ACC112 (cell line): Measurements from ENCODE around the gene SULT2B1.

Experiments
- H2AFZ ChIP-seq: fragments of 200-600 bp; sonication (generic); one replicate; pipeline ENCODE4 v1.6.0; 2017; ENCODE audit warnings: antibody characterized with exemption, low read length; ENCODE audit not compliant: unreplicated experiment
- H3K27ac ChIP-seq: fragments of 200-600 bp; sonication (generic); 2 replicates; pipeline ENCODE4 v1.5.1; 2014; ENCODE audit warnings: low read depth, mild to moderate bottlenecking, antibody characterized with exemption, low read length, moderate library complexity
- H3K27me3 ChIP-seq: fragments of 200-600 bp; sonication (generic); 2 replicates; pipeline ENCODE4 v1.6.1; 2014; ENCODE audit warnings: mild to moderate bottlenecking, antibody characterized with exemption, low read length, moderate library complexity, mixed read lengths; ENCODE audit not compliant: insufficient read depth
- H3K36me3 ChIP-seq: fragments of 200-600 bp; sonication (generic); 2 replicates; pipeline ENCODE4 v1.6.1; 2016; ENCODE audit warnings: mild to moderate bottlenecking, antibody characterized with exemption, low read length, moderate library complexity, mixed read lengths; ENCODE audit not compliant: insufficient read depth
- H3K4me1 ChIP-seq: fragments of 200-600 bp; sonication (generic); one replicate; pipeline ENCODE4 v1.6.1; 2016; ENCODE audit warnings: low read length, mixed read lengths; ENCODE audit not compliant: insufficient read depth, unreplicated experiment, control insufficient read depth
- H3K4me3 ChIP-seq: fragments of 200-600 bp; sonication (generic); 2 replicates; pipeline ENCODE4 v1.5.1; 2014; ENCODE audit warnings: mild to moderate bottlenecking, low read depth, low read length
- H3K79me2 ChIP-seq: fragments of 200-600 bp; sonication (generic); one replicate; pipeline ENCODE4 v1.6.0; 2016; ENCODE audit warnings: low read length; ENCODE audit not compliant: control insufficient read depth, unreplicated experiment, insufficient read depth

Gene SULT2B1

DNA sequence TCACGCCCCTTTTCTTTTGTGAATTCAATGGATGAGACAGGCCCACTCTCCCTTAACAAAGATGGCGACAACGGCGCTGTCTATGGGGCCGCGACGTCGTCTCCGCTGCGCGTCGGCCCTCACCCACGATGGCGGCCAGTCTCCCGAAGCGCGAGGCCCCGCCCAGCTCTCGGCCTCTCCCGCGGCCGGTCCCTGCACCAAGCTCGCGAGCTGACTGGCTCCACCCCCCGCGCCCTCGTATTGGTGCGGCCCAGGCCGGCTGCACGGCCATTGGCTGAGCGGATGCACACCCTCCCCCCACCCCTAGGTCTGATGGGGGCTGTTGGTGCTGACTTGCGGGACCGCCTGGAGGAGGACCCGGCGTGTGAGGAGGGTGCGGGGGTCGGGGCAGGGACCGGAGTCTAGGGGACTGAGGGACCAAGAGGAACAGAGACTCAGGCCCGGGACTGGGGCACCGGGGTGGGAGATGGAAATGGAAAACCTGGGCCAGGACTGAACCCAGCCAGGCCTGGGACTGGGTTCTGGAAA is 72.2 kb downstream of the SULT2B1 start:
- H3K27ac ChIP-seq = peak overlapping the region; percentile 53; the same call in 1 of the 2 replicates
- no peaks in the 10 kb centered on the region for H3K36me3 ChIP-seq
- H3K79me2 ChIP-seq = peaks cover 12% of the 10 kb centered on the region
- no peak overlapping the region for H2AFZ ChIP-seq
- peak overlapping the region; percentile 74 for H3K4me3 ChIP-seq
- H3K27me3 ChIP-seq = no peaks in the 10 kb centered on the region
- H3K4me1 ChIP-seq = peaks cover 12% of the 10 kb centered on the region

DNA sequence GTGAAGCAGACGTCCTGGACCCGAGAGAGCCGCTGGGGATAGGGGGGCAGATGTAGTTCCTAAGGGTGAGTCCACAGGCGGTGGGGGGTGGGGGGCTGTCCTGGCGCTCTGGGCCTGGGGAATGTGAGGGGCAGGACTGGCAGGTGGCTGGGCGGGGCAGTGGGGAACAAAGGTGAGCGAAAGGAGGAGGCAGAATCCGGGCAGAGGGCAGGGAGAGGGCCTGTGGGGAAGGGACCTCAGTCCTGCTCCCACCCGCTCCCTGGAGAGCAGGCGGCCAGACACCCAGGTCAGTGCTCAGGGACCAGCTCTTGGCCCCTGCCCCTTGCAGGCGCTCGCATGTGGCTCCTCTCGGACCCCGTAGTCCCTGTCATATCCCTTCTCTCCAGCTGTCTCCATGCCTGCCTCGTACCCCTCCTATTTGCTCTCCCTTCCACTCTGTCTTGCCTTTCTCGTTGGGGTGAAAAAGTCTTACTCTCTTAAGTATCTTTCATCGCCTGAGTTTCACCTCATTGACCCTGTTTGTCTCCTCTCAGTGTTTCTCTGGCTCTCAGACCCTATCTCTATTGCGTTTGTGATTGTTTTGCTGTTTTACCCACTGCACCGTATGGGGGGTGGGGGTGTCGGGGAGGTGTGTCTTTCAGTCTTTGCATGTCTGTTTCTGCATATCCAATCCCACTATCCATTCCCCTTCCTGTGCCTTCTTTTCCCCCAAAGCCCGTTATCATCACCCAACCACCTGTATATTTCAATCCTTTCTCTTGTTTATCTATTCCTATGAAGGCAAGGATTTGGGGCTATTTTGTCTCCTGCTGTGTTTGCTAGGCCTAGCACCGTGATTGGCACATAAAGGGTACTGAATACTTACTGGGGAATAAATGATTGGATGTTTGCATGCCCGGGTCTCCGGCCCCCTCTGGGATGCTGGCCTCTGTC is 73.1 kb downstream of the SULT2B1 start:
- Histone ChIP-seq H3K79me2 (peaks cover 6% of the 10 kb centered on the region), H3K4me1 (peaks cover 11% of the 10 kb centered on the region), H3K27ac (no peak overlapping the region), H3K36me3 (no peaks in the 10 kb centered on the region), H2AFZ (no peak overlapping the region), H3K4me3 (no peak overlapping the region), H3K27me3 (no peaks in the 10 kb centered on the region)

DNA sequence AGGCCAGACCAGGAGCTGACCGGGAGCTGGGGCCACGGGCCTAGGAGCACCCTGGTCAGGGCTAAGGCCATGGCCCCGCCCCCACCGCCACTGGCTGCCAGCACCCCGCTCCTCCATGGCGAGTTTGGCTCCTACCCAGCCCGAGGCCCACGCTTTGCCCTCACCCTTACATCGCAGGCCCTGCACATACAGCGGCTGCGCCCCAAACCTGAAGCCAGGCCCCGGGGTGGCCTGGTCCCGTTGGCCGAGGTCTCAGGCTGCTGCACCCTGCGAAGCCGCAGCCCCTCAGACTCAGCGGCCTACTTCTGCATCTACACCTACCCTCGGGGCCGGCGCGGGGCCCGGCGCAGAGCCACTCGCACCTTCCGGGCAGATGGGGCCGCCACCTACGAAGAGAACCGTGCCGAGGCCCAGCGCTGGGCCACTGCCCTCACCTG is 73.9 kb downstream of the SULT2B1 start:
- Histone ChIP-seq H3K4me3 (no peak overlapping the region), H3K79me2 (peaks cover 3% of the 10 kb centered on the region), H3K36me3 (no peaks in the 10 kb centered on the region), H2AFZ (no peak overlapping the region), H3K4me1 (peaks cover 7% of the 10 kb centered on the region), H3K27me3 (no peaks in the 10 kb centered on the region), H3K27ac (no peak overlapping the region)

DNA sequence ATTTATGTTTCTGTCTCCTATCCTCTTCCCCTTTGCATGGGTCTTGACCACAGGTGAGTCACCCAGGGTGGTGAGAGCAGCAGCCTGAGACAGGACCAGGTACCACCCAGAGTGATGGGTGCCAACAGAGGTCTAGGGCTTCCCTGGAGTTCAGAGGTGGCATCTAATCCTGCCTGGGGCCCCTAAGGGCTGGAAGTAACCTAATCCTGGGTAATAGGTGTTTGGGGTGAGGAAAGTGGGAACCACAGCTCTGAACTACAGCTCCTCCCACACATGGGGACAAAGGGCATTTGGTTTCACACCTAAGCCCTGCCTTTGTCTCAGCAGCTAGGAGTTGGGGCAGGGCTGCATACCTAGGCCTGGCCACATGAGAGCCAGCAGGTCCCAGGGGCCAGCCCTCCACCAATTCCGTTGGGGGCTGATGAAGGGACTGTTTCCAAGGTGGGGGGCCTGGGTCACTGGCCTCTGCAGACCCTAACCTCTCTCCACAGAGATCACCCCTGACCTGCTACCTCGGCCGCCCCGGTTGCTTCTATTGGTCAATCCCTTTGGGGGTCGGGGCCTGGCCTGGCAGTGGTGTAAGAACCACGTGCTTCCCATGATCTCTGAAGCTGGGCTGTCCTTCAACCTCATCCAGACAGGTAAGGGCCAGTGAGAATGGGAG is 75.4 kb downstream of the SULT2B1 start:
- Histone ChIP-seq H3K27ac (no peak overlapping the region), H3K36me3 (no peaks in the 10 kb centered on the region), H3K27me3 (no peaks in the 10 kb centered on the region)

DNA sequence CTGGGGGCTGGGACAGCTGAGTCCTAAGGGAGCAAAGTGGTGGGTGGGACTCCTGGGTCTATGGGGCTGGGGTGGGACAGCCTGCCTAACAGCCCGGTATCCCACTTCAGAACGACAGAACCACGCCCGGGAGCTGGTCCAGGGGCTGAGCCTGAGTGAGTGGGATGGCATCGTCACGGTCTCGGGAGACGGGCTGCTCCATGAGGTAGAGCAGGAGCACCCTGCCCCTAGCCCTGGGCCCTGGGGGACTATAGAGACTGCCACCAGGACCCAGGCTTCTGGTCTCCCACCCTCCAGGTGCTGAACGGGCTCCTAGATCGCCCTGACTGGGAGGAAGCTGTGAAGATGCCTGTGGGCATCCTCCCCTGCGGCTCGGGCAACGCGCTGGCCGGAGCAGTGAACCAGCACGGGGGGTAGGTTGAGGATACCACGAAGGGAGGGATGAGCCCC is 75.9 kb downstream of the SULT2B1 start:
- Histone ChIP-seq H3K4me1 (peaks cover 12% of the 10 kb centered on the region), H3K4me3 (no peak overlapping the region), H2AFZ (no peak overlapping the region), H3K27me3 (no peaks in the 10 kb centered on the region), H3K27ac (no peak overlapping the region), H3K36me3 (no peaks in the 10 kb centered on the region), H3K79me2 (no peaks in the 10 kb centered on the region)

More for the DNA sequence above, 75.4 kb downstream of the SULT2B1 start:
- Histone ChIP-seq H3K79me2 (peaks cover 2% of the 10 kb centered on the region), H2AFZ (no peak overlapping the region), H3K4me3 (no peak overlapping the region), H3K4me1 (peaks cover 7% of the 10 kb centered on the region)

DNA sequence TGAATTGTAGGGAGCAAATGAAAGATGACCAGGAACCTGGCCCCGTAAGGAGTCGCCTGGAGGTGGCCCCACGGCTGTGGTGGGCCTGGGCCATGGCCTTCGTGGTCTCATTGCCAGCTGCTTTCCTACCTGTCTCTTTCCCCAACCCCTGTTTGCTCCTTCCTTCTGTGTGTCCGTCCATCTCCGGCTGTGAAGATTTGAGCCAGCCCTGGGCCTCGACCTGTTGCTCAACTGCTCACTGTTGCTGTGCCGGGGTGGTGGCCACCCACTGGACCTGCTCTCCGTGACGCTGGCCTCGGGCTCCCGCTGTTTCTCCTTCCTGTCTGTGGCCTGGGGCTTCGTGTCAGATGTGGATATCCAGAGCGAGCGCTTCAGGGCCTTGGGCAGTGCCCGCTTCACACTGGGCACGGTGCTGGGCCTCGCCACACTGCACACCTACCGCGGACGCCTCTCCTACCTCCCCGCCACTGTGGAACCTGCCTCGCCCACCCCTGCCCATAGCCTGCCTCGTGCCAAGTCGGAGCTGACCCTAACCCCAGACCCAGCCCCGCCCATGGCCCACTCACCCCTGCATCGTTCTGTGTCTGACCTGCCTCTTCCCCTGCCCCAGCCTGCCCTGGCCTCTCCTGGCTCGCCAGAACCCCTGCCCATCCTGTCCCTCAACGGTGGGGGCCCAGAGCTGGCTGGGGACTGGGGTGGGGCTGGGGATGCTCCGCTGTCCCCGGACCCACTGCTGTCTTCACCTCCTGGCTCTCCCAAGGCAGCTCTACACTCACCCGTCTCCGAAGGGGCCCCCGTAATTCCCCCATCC is 76.7 kb downstream of the SULT2B1 start:
- Histone ChIP-seq H3K79me2 (no peaks in the 10 kb centered on the region), H3K4me1 (peaks cover 13% of the 10 kb centered on the region), H3K27me3 (no peaks in the 10 kb centered on the region), H3K27ac (no peak overlapping the region), H2AFZ (no peak overlapping the region), H3K4me3 (no peak overlapping the region), H3K36me3 (no peaks in the 10 kb centered on the region)

DNA sequence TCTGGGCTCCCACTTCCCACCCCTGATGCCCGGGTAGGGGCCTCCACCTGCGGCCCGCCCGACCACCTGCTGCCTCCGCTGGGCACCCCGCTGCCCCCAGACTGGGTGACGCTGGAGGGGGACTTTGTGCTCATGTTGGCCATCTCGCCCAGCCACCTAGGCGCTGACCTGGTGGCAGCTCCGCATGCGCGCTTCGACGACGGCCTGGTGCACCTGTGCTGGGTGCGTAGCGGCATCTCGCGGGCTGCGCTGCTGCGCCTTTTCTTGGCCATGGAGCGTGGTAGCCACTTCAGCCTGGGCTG is 77.3 kb downstream of the SULT2B1 start:
- Histone ChIP-seq H3K27ac (no peak overlapping the region), H3K36me3 (no peaks in the 10 kb centered on the region), H3K4me1 (peaks cover 17% of the 10 kb centered on the region), H3K79me2 (no peaks in the 10 kb centered on the region), H2AFZ (no peak overlapping the region), H3K27me3 (no peaks in the 10 kb centered on the region), H3K4me3 (no peak overlapping the region)

DNA sequence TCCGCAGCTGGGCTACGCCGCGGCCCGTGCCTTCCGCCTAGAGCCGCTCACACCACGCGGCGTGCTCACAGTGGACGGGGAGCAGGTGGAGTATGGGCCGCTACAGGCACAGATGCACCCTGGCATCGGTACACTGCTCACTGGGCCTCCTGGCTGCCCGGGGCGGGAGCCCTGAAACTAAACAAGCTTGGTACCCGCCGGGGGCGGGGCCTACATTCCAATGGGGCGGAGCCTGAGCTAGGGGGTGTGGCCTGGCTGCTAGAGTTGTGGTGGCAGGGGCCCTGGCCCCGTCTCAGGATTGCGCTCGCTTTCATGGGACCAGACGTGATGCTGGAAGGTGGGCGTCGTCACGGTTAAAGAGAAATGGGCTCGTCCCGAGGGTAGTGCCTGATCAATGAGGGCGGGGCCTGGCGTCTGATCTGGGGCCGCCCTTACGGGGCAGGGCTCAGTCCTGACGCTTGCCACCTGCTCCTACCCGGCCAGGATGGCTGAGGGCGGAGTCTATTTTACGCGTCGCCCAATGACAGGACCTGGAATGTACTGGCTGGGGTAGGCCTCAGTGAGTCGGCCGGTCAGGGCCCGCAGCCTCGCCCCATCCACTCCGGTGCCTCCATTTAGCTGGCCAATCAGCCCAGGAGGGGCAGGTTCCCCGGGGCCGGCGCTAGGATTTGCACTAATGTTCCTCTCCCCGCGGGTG is 77.8 kb downstream of the SULT2B1 start:
- H3K4me1 ChIP-seq = peaks cover 20% of the 10 kb centered on the region
- H2AFZ ChIP-seq = no peak overlapping the region
- H3K36me3 ChIP-seq = no peaks in the 10 kb centered on the region
- no peak overlapping the region for H3K4me3 ChIP-seq
- H3K27me3 ChIP-seq = no peaks in the 10 kb centered on the region
- no peaks in the 10 kb centered on the region for H3K79me2 ChIP-seq
- H3K27ac ChIP-seq = no peak overlapping the region

DNA sequence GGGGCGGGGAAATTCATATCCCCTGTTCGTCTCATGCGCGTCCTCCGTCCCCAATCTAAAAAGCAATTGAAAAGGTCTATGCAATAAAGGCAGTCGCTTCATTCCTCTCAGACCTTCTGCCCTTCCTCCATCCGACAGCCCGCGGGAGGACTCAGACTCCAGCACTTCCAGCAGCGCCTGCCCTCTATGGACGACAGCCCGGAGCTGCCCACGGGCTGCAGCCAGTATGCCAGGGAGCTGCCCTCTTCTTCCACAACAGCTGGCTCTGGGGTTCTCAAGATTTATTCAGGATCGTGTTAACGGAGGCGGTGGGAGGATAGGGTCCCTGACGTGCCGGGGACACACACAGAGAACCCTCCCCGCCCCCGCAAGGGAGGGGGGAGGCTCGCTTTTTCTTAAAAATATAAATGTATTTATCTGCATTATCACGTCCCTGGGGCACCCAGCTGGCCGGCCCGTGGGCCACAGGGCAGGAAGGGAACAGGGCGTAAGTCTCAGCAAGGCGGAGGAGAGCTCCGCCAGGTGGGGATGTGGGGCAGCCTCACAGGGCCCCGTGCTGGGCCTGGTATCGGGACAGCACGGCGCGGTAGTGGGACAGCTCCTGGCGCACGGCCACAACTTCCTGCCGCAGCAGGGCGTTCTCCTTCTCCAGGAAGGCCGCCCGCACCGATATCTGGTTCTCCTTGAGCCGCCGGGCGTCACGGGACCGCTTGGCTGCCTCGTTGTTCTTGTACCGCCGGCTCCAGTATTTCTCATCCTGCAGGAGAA is 78.5 kb downstream of the SULT2B1 start:
- H3K4me1 ChIP-seq = peaks cover 25% of the 10 kb centered on the region
- no peak overlapping the region for H2AFZ ChIP-seq
- H3K4me3 ChIP-seq = no peak overlapping the region
- H3K27ac ChIP-seq = no peak overlapping the region
- H3K79me2 ChIP-seq = no peaks in the 10 kb centered on the region
- no peaks in the 10 kb centered on the region for H3K27me3 ChIP-seq
- no peaks in the 10 kb centered on the region for H3K36me3 ChIP-seq
